SK-N-MC (cell line): ENCODE data around the gene MAP6.

Experiments used
- EZH2 ChIP-seq: fragments of 200-600 bp; sonication (generic); IDR thresholded peaks from one replicate; pipeline ENCODE4 v1.6.1; 2017; ENCODE audit warnings: antibody characterized with exemption
- POLR2AphosphoS5 ChIP-seq: IDR thresholded peaks from 2 replicates; pipeline ENCODE4 v1.6.1; 2012; ENCODE audit warnings: mild to moderate bottlenecking, low read depth, low read length, borderline replicate concordance

DNA sequence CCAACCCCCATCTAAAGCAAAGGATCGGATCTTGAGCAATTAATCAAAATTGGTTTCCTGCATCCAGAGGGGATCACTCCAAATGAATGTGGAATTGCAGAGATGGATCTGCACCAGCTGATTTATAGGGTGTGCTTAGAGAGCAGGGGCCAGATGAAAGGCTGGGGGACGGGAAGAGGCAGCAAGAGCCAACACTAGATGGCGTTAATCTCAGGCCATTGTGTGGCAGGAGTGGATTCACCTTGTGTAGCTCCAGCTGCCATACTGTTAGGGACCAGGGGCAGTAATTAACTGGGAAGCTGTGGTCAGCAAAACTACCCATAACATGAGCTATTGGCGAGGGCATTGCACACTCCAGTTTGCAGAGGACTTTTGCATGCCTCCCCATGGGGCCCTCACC, 71.2 kb downstream of the MAP6 start:
- TF ChIP-seq EZH2 (no peak), POLR2AphosphoS5 (no peak)
